Endometrial microvascular endothelial cells (primary cell): ENCODE data around the gene NCOR1. TPM values are rescaled to one million over a fixed set of nuclear protein-coding genes. Genes with fewer than 3 reads are reported as not detected.

Source experiments
- in situ Hi-C: cut with HindIII; loops from 2 replicates; pipeline ENCODE4 v1.10.0; 2017; ENCODE audit warnings: low sequenced_read_pairs, low pct_unique_long_range_greater_than_20kb; ENCODE audit errors: inconsistent ontology term
- total RNA-seq: library from RNA; depleted of rRNA; stranded (reverse); fragments of >200 nt; gene quantifications from one replicate; pipeline ENCODE4 v1.2.3, GENCODE V29; 2015; ENCODE audit errors: inconsistent ontology term

Gene NCOR1
- total RNA-seq, 1 donor from 2014 or later: 56.9 TPM

GRCh38 chr17:16052486-16052885 is 162.8 kb downstream of the NCOR1 start:
- in situ Hi-C loops: no loop called here

DNA sequence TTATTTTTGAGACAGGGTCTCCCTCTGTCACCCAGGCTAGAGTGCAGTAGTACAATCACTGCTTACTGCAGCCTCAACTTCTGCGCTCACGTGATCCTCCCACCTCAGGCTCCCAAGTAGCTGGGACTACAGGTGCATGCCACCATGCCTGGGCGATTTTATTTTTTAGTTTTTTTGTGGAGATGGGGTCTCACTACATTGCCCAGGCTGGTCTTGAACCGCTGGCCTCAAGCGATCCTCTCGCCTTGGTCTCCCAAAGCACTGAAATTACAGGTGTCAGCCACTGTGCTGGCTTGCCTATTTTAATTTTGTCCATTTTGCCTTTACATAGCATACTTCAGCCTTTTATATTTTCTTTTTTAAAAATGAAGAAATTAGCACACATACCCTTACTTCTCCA is 164.5 kb downstream of the NCOR1 start:
- in situ Hi-C loops: no loop called here

GRCh38 chr17:16048811-16049449 is 166.4 kb downstream of the NCOR1 start:
- in situ Hi-C loops: no loop called here

DNA sequence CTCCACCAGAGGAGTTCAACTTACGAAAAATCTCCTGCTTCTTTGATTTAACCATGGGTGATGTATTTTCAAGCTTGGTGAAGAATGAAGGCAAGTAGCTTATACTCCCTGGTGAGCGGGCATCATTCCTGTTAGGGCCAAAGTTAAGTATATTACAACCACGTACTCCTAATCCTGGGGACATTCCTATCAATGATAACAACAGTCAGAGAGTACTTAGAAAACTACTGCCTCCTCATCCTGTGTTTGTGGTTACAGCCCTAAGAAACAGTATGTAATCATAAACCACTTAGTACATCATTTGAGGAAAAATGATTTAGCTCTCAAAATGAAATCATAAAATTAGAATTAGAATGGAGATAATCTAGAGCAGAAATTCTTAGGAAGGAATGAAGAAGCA is 168.4 kb downstream of the NCOR1 start:
- in situ Hi-C loops: no loop called here

- in situ Hi-C loops: no loop called here
These were observed 170.8 kb downstream of the NCOR1 start for GRCh38 chr17:16044487-16044886.

- in situ Hi-C loops: no loop called here
These were observed 174.6 kb downstream of the NCOR1 start for GRCh38 chr17:16040710-16041251.

DNA sequence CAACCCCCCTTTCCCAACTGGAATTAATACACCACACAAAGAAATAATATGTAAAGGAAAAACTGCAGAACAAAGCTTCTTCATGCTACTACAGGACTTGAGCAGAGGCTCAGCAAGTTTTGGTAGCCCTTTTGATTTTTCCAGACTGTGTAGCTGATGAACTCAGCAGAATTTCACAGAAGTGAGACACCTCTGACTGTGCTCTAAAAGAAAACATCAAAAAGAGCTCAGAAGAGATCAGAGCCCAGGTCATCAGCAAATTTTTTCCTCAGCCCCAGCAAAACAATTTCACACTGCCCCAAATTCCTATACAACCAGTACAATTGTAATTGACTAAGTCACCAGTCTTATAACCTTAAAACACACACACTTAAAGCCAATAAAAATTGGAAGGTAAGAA is 177.7 kb downstream of the NCOR1 start:
- in situ Hi-C loops: no loop called here

DNA sequence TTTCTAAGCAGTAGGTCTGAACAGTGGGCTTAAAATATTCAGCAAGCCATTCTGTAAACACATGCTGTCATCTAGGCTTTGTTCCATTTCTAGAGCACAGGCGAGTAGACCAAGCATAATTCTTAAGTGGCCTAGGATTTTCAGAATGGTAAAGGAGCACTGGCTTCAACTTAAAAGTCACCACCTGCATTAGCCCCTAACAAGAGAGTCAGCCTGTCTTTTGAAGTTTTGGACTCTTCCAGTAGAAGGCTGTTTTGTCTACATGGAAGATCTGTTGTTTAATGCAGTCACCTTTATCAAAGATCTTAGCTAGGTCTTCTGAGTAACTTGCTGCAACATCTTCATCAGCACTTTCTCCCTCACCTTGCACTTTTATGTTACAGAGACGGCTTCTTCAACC is 179.1 kb downstream of the NCOR1 start:
- in situ Hi-C loops: no loop called here

DNA sequence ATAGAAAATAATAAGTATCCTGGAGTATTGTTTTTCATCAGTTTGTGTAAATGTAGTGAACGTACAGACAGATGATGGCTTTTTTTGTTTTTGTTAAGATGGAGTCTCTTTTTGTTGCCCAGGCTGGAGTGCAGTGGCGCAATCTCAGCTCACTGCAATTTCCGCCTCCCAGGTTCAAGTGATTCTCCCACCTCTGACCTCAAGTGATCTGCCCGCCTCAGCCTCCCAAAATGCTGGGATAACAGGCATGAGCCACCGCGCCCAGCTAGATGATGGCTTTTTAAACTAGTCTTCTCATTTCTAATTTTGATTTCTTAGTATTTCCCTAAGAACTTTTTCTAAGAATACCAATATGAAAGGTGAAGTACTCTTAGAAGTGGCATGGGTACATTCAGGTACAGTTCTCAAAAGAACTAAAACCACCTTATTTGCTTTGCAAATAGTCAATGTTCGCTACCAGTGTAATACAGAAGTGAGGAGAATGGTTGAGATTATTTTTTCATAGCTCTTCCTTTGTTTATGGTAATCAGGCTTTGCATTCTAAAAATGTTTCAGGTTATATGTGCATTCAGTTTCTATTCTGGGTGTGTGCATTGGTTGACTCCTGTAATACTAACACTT is 181.5 kb downstream of the NCOR1 start:
- in situ Hi-C loops: no loop called here

DNA sequence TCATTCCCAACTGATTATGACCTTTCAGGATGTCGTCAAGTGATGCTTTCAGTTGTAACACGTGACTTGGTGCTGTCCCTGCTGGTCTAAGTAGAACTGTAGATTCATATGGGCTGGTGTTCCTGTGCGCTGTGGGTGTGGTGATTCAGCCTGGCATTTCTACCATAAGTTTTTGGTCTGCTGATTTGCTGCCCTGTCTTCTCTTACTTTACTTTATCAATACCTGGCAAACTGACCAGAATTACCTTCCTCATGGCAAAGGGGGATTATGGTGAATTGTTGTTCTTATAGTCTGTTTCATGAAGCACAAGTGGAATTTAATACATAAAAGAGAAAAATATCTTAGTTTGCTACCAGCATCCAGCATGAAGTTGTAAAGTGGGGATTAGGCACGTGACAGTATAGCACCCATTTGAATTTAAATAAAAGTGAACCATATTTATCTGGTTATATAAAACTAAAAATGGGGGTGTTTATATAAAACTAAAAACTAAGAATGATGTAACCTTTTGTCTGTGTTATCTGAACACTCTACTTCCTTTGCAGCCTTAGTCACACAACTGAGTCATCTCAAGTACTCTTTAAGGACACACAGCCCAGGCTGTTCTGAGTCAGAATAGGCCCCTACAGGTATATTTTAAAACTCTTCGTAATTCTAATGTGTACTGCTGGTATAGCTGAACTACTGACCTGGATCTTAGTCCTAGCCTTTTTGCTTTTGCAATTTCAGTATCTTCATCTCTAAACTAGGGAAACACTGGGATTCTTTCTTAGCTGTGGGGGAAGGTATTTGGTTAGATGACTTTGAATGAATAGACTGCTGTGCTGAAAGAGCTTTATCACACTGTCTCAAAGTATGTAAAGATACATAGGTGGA is 187.4 kb downstream of the NCOR1 start:
- in situ Hi-C loops: no loop called here

- in situ Hi-C loops: no loop called here
These were observed 188.4 kb downstream of the NCOR1 start for GRCh38 chr17:16026895-16027294.

DNA sequence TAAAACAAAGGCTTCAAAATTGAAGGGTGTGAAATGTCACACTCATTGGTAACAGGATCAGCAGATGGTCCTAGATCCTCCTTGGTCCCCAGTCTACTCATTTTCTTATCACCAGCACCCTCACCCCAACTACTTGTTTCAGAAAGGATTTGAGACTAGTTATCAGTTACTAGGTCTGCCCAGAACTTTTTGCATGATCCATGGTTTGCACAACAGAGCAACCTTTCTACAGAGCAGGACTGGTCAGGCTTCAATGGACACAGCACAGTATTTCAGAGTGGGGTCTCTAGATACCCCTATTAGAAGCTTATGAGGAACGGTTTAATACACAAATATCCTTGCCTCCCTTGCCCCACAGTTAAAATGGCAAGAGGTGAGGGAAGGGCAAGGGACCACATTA is 190.1 kb downstream of the NCOR1 start:
- in situ Hi-C loops: no loop called here

GRCh38 chr17:16023881-16024280 is 191.5 kb downstream of the NCOR1 start:
- in situ Hi-C loops: no loop called here

- in situ Hi-C loops: no loop called here
These were observed 196.0 kb downstream of the NCOR1 start for GRCh38 chr17:16019347-16019746.

DNA sequence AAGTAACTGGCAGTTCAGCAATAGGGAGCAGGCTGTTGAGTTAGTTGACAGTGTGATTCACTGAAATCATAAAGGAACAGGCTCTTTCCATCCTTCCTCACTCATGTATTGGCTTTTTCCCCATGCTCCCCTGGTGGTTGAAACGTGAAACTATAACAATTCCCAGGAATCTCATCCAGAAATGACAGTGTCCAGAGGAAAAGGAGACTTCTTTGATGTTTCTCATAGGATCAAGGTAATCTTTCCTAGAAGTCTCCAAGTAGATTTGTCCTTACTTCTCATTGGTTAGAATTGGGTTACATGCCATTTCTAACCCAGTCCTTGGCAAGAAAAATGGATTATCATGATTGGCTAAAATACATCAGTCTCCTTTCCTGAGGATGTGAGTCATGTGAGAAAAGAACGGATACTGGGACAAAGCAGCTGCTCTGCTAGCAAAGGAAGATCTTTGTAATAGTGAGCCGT is 201.4 kb downstream of the NCOR1 start:
- in situ Hi-C loops: no loop called here

DNA sequence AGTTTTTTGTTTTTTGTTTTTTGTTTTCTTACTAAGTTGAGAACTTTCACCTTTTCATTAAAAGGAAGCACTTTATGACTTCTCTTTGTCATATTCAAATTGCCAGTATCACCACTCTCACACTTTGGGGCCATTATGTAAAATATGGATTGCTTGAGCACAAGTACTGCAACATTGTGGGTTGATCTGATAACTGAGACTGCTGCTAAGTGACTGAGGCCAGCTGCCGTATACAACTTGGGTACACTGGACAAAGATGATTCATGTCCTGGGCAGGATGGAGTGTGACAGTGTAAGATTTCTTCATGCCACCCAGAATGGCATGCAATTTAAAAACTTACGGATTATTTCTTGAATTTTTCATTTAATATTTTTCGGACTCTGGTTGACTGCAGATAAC is 207.9 kb downstream of the NCOR1 start:
- in situ Hi-C loops: no loop called here

- in situ Hi-C loops: no loop called here
These were observed 209.7 kb downstream of the NCOR1 start for GRCh38 chr17:16005636-16006035.

DNA sequence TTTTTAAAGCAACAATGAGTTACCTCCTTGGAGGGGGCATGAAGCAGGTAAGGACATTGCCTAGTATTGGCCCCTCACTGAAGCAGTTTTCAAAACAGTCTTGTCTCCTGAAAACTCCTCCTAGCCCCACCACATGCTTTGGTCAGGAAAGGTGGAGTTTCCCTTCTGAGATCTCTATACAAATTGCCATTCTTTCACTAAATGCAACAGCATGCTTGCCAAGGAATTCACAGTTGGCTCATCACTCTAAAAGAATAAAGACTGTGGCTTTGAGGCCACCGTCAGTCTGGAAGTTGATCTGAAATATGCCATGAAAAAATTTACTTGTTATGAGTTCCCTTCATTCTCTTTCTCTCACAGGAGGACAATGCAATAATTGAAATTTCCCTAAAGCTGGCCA is 211.5 kb downstream of the NCOR1 start:
- in situ Hi-C loops: no loop called here

DNA sequence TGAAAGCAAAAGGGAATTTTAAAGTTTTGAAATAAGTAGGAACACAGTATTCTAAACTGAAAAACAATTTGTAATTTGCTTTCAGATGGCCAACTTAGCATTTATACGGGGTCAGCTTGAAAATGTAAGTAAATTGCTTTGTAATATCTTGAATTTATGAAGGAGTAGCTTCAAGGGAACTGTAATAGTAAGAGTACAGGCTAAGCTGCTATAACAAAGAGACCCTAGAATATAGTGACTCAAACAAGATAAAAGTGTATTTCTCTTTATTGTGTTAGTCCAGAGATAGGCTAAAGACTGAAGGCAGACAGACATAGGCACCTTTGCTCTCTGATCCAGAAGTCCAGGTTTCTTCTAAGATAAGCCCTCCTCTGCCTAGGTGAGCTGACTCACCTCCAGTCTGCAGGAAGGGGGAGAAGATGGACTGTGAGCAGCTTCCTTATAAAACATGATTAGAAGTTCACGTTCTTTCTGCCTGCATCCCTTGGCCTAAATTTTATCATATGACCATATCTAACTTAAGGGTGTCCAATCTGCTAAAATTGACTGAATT is 212.6 kb downstream of the NCOR1 start:
- in situ Hi-C loops: no loop called here
